Effector memory CD8-positive, alpha-beta T cell (primary cell): ENCODE data around the gene RPS6KA5.

ENCODE experiments used
- ATAC-seq: fragments of 150-1000 bp; cut with Tn5 transposase; replicated peaks from 2 replicates; pipeline ENCODE4 v1.10.0; 2021; ENCODE audit warnings: mild to moderate bottlenecking, moderate library complexity
- DNase-seq, 3 experiments: peaks; one replicate each; pipeline ENCODE4 v3.0.0; 2021
- H3K27ac Mint-ChIP-seq, 2 donors: one replicate each; pipeline ENCODE4 v1.8.0; 2022; ENCODE audit warnings: mild to moderate bottlenecking in 2 of 2, mixed read lengths in 2 of 2, moderate library complexity in 2 of 2
- H3K27me3 Mint-ChIP-seq, 2 donors: one replicate each; pipeline ENCODE4 v1.8.0; 2022; ENCODE audit warnings: mixed read lengths in 2 of 2
- H3K36me3 Mint-ChIP-seq: one replicate; pipeline ENCODE4 v1.8.0; 2022; ENCODE audit warnings: mild to moderate bottlenecking, moderate library complexity, mixed read lengths; ENCODE audit not compliant: insufficient read depth
- H3K4me1 Mint-ChIP-seq, 2 donors: one replicate each; pipeline ENCODE4 v1.8.0; 2022; ENCODE audit warnings: low read depth in 2 of 2, mixed read lengths in 2 of 2
- H3K4me3 Mint-ChIP-seq, 2 donors: one replicate each; pipeline ENCODE4 v1.8.0; 2022; ENCODE audit warnings: mild to moderate bottlenecking in 2 of 2, mixed read lengths in 2 of 2, moderate library complexity in 2 of 2
- H3K9me3 Mint-ChIP-seq, 2 donors: one replicate each; pipeline ENCODE4 v1.8.0; 2022; ENCODE audit warnings: mixed read lengths in 2 of 2

Gene RPS6KA5

GRCh38 chr14:90812109-90812508, 248.3 kb downstream of the RPS6KA5 start:
- no peaks in the 10 kb centered on the region for H3K9me3 Mint-ChIP-seq
- no peak overlapping the region for H3K4me3 Mint-ChIP-seq
- no peak for DNase-seq
- peaks cover 2 to 7% of the 10 kb centered on the region in 2 donors for H3K4me1 Mint-ChIP-seq
- peaks cover 0 to 2% of the 10 kb centered on the region in 2 donors for H3K27me3 Mint-ChIP-seq
- H3K36me3 Mint-ChIP-seq, result peaks cover 5% of the 10 kb centered on the region
- H3K27ac Mint-ChIP-seq, result no peak overlapping the region
- no peak for ATAC-seq

DNA sequence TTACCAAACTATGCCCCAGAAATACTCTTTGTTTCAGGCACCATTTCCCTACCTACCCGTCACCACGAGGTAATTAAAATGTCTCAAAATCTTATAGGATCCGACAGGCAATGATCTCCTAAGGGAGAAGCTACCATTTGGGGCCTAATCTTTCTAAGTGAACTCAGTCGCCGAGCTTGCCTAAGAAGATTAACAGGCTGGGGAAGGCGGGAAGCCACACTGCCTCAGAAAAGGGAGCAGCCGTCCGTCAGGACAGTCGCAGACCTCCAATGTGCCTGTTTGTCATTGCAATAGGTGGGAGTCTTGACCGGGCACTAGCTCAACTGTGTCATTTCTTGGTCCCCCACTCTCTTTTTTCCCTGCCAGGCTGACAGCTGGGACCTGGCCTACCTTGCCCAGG, 248.8 kb downstream of the RPS6KA5 start:
- peaks cover 0 to 7% of the 10 kb centered on the region in 2 donors for H3K4me1 Mint-ChIP-seq
- no peak overlapping the region for H3K4me3 Mint-ChIP-seq
- no peak for DNase-seq
- no peaks in the 10 kb centered on the region for H3K9me3 Mint-ChIP-seq
- ATAC-seq, result no peak
- no peak overlapping the region for H3K27ac Mint-ChIP-seq
- H3K27me3 Mint-ChIP-seq, result no peaks in the 10 kb centered on the region
- H3K36me3 Mint-ChIP-seq, result peaks cover 2% of the 10 kb centered on the region

DNA sequence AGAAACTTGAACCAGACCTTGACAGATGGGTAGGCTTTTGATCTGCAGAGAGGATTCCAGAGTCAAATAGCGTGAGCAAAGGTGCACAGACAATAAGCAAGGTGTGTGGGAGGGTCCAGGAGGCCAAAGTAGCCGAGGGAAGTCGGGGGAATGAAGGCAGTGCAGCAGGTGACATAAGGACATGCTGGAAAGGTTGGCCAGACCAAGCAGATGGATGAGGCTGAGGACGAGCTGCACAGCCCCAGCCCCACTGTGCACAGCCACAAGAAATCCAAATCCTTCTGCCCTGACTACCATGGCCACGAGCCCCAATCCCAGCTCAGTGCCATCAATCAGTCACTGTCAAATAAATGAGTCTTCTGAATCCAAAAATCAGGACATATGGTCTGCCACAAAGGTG, 249.6 kb downstream of the RPS6KA5 start:
- Mint-ChIP-seq H3K36me3 (no peaks in the 10 kb centered on the region), H3K9me3 (no peaks in the 10 kb centered on the region), H3K27ac (no peak overlapping the region), H3K4me3 (no peak overlapping the region), H3K27me3 (no peaks in the 10 kb centered on the region), H3K4me1 (peaks cover 0 to 7% of the 10 kb centered on the region in 2 donors)
- ATAC-seq, result no peak
- no peak for DNase-seq

DNA sequence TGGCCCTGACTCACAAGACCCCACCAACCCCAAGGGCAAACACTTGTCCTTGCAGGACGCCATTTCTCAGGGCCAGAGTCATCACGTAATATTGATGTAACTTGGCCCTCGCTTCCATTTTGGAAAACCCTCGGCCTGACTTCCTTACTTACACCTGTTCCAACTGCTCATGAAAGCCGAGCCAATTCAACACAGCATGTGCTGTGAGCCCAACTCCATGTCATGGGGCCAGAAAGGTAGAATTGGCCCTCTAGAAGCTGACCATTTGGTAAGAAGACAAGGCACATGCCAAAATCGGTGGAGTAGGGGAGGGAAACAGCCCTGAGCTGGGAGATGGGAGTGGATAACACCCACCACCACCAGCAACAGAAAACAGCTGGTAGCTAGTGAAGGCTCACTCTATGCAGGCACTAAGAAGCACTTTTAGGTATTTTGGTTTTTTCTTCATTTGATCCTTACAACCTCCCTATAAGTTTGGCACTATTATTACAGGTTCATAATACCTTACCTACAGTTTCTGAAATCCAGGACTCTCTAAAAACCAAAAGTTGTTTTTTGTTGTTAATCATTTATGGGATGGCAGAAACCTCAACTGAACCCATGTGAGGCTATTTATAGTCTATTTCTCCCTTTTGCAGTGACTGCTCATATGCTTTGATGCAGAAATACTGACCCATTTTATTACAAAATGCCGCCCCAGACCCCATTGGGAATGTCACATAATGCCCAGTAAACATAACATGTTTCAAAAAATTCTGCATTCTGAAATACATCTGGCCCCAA, 250.7 kb downstream of the RPS6KA5 start:
- Mint-ChIP-seq H3K27me3 (no peaks in the 10 kb centered on the region), H3K9me3 (no peaks in the 10 kb centered on the region), H3K4me1 (no peaks in the 10 kb centered on the region), H3K36me3 (no peaks in the 10 kb centered on the region), H3K4me3 (no peak overlapping the region), H3K27ac (no peak overlapping the region)
- no peak for DNase-seq
- no peak for ATAC-seq

DNA sequence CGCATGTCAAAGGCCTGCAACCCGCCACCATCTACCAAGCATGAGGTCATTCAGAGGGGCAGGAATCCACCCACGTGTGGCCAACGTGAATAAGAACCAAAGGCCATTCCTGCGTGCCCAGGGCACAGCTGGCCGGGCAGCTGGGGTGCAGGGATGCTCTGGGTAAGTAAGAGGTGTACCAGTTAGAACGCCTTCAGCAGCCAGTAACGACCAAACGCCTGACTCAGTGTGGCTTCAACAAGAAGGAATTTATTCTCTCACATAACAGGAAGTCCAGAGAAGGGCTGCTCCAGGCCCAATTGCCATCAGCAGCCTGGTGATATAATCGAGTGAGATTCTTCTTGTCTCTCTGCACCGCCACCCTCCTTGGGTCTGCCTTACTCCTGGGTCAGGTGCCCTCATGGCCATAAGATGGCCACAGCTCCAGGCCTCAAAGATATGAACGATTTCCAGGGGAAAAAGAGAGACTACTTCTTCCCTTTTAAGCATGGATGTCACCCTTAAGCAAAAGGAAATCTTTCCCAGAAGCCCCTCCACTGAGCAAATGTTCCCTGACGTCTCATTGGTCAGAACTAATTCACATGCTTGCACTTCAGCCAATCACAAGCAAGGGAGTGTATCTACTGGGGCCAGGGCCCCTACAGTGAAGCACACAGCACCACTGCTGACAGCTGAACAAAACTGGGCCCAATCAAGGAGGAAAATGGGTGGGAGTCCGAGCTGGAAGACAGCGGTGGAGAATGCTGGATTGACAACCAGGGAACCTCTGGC, 251.5 kb downstream of the RPS6KA5 start:
- Mint-ChIP-seq H3K27ac (no peak overlapping the region), H3K27me3 (no peaks in the 10 kb centered on the region), H3K4me1 (no peaks in the 10 kb centered on the region), H3K9me3 (no peaks in the 10 kb centered on the region), H3K36me3 (no peaks in the 10 kb centered on the region), H3K4me3 (no peak overlapping the region)
- ATAC-seq (no peak), DNase-seq (no peak)

DNA sequence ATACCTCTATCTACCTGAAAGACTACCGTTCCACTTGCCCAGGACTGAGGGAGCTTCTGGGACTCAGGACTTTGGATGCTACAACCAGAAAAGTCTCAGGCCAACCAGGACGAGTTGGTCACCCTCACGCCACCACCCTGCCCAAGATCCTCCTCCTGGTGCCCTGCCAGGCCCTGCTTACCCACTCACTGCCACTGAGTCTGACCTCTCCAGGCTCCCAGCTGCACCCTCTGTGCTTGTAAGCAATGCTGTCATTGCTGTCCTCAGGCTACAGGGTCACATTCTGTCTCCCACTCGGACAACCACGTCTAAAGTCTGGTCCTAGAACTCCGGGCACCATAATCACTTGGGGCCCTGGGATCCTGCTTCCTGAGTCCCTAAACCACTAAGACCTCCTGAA, 253.4 kb downstream of the RPS6KA5 start:
- Mint-ChIP-seq H3K9me3 (no peaks in the 10 kb centered on the region), H3K4me1 (no peaks in the 10 kb centered on the region), H3K27ac (no peak overlapping the region), H3K4me3 (no peak overlapping the region), H3K36me3 (no peaks in the 10 kb centered on the region), H3K27me3 (no peaks in the 10 kb centered on the region)
- DNase-seq (no peak), ATAC-seq (no peak)

DNA sequence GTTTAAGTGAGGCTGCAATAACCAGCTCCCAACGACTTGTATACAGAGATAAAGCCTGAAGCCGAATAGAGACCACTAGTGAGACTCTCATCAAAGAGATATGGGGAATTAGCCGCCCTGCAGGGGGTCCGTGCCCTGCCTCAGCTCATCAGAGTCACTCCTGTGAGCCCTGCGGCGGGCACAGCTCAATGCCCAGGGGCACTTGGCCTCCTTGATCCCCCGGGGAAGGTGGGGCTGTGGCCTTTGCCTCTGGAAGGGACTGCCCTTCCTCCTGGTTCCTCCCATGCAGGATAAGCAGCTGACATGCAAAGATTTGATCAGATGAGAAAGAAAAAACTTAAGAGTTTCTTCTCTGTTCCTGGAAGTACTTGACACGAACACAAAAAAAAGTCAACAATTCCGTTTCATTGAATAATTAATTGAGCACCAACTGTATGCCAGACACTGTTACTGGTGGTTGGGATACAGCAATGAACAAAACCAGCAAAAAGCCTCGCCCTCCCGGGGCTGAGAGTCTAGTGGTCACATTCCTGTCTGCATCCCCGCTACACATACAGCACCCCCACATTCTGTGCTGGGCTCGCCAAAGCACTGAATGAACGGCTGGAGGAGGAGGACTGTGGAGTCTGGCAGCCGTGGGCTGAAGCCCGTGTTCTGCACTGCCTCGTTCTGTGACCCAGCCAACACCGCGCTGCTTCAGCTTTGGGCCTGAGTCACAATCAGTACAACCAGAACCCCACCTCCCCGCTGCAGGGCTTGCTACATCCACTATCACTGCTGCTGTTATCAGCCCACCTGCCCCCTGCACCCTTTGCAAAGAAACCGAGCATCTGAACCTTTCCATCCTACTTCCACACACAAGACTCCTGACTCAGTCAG, 254.5 kb downstream of the RPS6KA5 start:
- no peaks in the 10 kb centered on the region for H3K27me3 Mint-ChIP-seq
- peaks cover 0 to 5% of the 10 kb centered on the region in 2 donors for H3K4me1 Mint-ChIP-seq
- no peaks in the 10 kb centered on the region for H3K36me3 Mint-ChIP-seq
- H3K27ac Mint-ChIP-seq, result no peak overlapping the region
- no peak for ATAC-seq
- no peak overlapping the region for H3K4me3 Mint-ChIP-seq
- DNase-seq, result no peak
- no peaks in the 10 kb centered on the region for H3K9me3 Mint-ChIP-seq

DNA sequence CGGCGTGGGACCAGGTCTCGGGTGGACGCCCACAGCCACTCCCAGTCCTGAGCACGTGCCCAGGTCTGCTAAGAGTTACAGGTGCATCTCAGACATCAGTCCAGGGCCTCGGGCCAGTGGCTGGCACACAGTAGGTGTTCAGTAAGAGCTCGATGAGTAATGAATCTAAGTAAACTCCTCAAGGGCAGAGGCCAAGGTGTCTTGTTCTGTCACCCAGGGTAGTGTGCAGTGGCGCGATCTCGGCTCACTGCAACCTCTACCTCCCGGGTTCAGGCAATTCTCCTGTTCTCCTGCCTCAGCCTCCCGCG, 255.4 kb downstream of the RPS6KA5 start:
- no peaks in the 10 kb centered on the region for H3K9me3 Mint-ChIP-seq
- peaks cover 3 to 8% of the 10 kb centered on the region in 2 donors for H3K4me1 Mint-ChIP-seq
- no peak overlapping the region for H3K4me3 Mint-ChIP-seq
- H3K36me3 Mint-ChIP-seq, result no peaks in the 10 kb centered on the region
- H3K27ac Mint-ChIP-seq, result no peak overlapping the region
- DNase-seq (no peak), ATAC-seq (no peak)
- no peaks in the 10 kb centered on the region for H3K27me3 Mint-ChIP-seq

DNA sequence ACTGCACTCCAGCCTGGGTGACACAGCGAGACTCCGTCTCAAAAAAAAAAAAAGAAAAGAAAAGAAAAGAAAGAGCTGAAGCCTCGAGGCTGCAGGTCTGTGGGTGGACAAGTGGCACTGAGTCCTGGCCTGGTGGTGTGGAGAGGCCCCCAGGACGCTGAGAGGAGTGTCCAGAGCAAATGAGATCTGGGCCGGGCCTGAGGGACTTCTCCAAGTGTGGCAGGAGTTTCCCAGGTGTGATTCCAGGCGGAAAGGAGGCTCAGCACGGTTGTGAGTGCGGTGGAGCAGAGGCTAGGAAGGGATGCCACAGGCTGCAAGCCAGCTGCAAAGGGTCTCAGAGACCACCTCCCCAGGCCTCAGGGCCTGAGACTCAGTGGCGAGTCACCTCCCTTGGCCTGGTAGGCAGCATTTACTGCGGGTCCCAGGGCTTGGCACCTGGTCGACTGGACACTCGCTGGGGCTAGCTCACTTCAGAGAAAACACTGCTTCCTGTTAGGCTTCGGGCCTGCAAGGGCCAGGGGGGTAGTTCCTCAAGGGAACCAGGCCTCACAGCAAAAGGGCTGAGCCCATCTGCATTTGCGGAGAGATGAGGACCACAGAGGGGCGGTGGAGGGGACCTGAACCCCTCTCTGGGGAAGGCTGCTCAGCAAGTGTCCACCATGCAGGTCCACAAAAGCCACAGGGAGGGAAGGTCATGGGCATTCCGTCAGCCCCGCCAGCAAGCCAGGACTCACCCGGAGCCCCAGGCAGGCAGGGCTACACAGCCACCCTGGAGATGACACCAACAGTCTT, 256.0 kb downstream of the RPS6KA5 start:
- no peak for DNase-seq
- H3K27me3 Mint-ChIP-seq, result peaks cover 0 to 4% of the 10 kb centered on the region in 2 donors

DNA sequence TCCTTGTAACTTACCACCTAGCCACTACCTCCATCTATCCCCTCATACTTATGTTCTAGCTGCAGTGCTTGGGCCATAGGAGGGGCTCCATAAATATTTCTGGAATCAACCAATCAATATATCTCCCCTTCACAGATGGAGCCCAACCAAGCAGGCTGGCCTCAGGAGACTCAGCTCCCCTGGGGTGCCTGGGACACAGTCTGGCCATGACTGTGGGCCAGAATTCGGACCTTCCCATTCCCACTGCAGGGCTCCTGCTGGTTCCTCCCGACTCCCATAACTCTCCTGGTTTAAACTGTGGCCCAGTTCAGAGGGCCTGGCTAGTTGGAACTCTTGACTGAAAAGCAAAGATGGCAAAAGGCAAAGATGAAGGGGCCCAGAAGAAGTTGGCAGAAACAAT, 257.2 kb downstream of the RPS6KA5 start:
- no peaks in the 10 kb centered on the region for H3K36me3 Mint-ChIP-seq
- no peak for ATAC-seq
- no peak overlapping the region for H3K27ac Mint-ChIP-seq
- no peak for DNase-seq
- H3K4me3 Mint-ChIP-seq, result no peak overlapping the region
- H3K27me3 Mint-ChIP-seq, result peaks cover 0 to 13% of the 10 kb centered on the region in 2 donors
- H3K4me1 Mint-ChIP-seq, result peaks cover 4 to 8% of the 10 kb centered on the region in 2 donors
- no peaks in the 10 kb centered on the region for H3K9me3 Mint-ChIP-seq

More for the DNA sequence above, 256.0 kb downstream of the RPS6KA5 start:
- Mint-ChIP-seq H3K9me3 (no peaks in the 10 kb centered on the region), H3K4me3 (no peak overlapping the region), H3K27ac (no peak overlapping the region), H3K4me1 (peaks cover 4 to 8% of the 10 kb centered on the region in 2 donors), H3K36me3 (no peaks in the 10 kb centered on the region)
- no peak for ATAC-seq

DNA sequence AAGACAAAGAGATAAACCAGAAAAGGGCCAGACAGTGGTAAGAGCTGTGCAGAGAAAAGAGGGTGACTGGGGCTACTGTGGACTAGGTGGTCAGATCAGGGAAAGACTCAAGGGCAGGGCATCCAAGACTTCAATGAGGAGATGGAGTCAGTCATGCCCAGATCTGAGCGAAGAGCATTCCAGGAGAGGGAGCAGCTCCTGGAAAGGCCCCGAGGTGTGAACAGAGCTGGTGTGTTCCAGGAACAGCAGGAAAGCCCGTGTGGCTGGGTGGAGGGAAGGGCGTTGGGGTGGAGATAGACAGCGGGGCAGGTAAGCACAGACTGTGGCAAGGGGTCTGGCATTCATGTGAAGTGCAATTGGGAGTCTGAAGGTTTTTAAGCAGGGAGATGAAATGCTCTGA, 261.0 kb downstream of the RPS6KA5 start:
- H3K36me3 Mint-ChIP-seq, result no peaks in the 10 kb centered on the region
- H3K9me3 Mint-ChIP-seq, result no peaks in the 10 kb centered on the region

DNA sequence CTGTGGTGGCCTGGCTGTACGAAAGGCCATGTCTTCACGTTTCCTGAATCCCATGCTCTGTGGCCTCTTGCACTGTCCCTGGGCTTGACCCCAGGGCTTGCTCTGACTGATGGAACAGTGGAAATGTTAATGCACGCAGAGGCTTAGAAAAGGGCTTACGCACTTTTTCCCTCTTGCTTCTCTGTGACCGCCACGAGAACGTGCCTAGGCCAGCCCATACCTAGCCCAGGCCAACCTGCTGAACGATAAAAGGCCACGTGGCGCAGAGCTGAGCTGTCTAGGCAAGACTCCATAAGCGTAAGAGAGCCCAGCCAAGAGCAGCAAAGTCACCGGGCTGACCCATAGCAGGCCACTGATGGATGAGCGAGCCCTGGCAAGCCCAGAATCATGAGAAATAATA, 262.5 kb downstream of the RPS6KA5 start:
- Mint-ChIP-seq H3K27ac (no peak overlapping the region), H3K27me3 (peaks cover 0 to 13% of the 10 kb centered on the region in 2 donors), H3K36me3 (no peaks in the 10 kb centered on the region), H3K4me3 (no peak overlapping the region), H3K4me1 (peaks cover 4 to 8% of the 10 kb centered on the region in 2 donors), H3K9me3 (no peaks in the 10 kb centered on the region)
- ATAC-seq, result no peak
- DNase-seq, result no peak

More for the DNA sequence above, 261.0 kb downstream of the RPS6KA5 start:
- H3K27ac Mint-ChIP-seq, result peak overlapping the region in 1 of 2 donors; percentile 67
- no peak overlapping the region for H3K4me3 Mint-ChIP-seq
- DNase-seq (no peak), ATAC-seq (no peak)
- H3K4me1 Mint-ChIP-seq, result peaks cover 4 to 8% of the 10 kb centered on the region in 2 donors
- peaks cover 0 to 13% of the 10 kb centered on the region in 2 donors for H3K27me3 Mint-ChIP-seq
